ENCODE results near the gene LUM. TPM values are rescaled to one million over a fixed set of nuclear protein-coding genes. Genes with fewer than 3 reads are reported as not detected.

Gene LUM, protein sequence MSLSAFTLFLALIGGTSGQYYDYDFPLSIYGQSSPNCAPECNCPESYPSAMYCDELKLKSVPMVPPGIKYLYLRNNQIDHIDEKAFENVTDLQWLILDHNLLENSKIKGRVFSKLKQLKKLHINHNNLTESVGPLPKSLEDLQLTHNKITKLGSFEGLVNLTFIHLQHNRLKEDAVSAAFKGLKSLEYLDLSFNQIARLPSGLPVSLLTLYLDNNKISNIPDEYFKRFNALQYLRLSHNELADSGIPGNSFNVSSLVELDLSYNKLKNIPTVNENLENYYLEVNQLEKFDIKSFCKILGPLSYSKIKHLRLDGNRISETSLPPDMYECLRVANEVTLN
- 30.6 and 50.2 TPM in 2 replicates for polyA plus RNA-seq (2012; rRNA removed)
- polyA plus RNA-seq (2012; cell fraction: cytosol; rRNA removed): 49.5 and 50.9 TPM in 2 replicates
- polyA plus RNA-seq (2012; cell fraction: nucleus; rRNA removed): 7.9 and 36.0 TPM in 2 replicates

- Histone ChIP-seq H3K4me1 (ENCODE audit: control insufficient read depth in 1 of 2, insufficient read depth in 2 of 2, low read depth in 1 of 2, low read length in 1 of 2) (peaks cover 7 to 11% of the 10 kb centered on the region in 2 experiments; a peak in 2 of 4 replicates), H3K27ac (ENCODE audit: low read depth in 2 of 2, low read length in 1 of 2) (peak within 1 kb of the TSS; percentile 84 to 90), H3K9me2 (no peaks in the 10 kb centered on the region), H3K27me3 (ENCODE audit: insufficient read depth) (no peaks in the 10 kb centered on the region), H2AFZ (ENCODE audit: low read depth) (peak within 1 kb of the TSS; percentile 39; the same call in 1 of the 2 replicates), H3K79me2 (ENCODE audit: insufficient read depth) (no peaks in the 10 kb centered on the region; the same call in 1 of the 2 replicates), H3K4me2 (peak within 1 kb of the TSS; percentile 63), H3K9me3 (no peaks in the 10 kb centered on the region), H3K9ac (peak within 1 kb of the TSS; percentile 47; the same call in 1 of the 2 replicates), H3K4me3 (ENCODE audit: low read depth in 2 of 2, low read length in 1 of 2) (peak within 1 kb of the TSS; percentile 43 to 47; a peak in 3 of 4 replicates), H3F3A (replicated peaks; ENCODE audit: insufficient read depth) (peaks cover 29% of the 10 kb centered on the region), H3K36me3 (replicated peaks in 1 of 2; ENCODE audit: control insufficient read depth in 1 of 2, insufficient read depth in 2 of 2, low read length in 1 of 2) (no peaks in the 10 kb centered on the region), H4K20me1 (ENCODE audit: insufficient read depth) (no peaks in the 10 kb centered on the region)
- ChIA-PET POLR2A (no interaction called here), CTCF (interaction anchor here (0.6 to 1.4 kb wide), 4 partner anchors 11 to 243 kb away, joined by 3 to 4 read pairs (median 3); no protein-coding TSS in a partner anchor)
- 10% methylated on average over 7 of the region's 7 CpGs for WGBS (ENCODE audit: low lambda C conversion rate)
- peak; percentile 17 for DNase-seq
- TF ChIP-seq, protein P1, sequence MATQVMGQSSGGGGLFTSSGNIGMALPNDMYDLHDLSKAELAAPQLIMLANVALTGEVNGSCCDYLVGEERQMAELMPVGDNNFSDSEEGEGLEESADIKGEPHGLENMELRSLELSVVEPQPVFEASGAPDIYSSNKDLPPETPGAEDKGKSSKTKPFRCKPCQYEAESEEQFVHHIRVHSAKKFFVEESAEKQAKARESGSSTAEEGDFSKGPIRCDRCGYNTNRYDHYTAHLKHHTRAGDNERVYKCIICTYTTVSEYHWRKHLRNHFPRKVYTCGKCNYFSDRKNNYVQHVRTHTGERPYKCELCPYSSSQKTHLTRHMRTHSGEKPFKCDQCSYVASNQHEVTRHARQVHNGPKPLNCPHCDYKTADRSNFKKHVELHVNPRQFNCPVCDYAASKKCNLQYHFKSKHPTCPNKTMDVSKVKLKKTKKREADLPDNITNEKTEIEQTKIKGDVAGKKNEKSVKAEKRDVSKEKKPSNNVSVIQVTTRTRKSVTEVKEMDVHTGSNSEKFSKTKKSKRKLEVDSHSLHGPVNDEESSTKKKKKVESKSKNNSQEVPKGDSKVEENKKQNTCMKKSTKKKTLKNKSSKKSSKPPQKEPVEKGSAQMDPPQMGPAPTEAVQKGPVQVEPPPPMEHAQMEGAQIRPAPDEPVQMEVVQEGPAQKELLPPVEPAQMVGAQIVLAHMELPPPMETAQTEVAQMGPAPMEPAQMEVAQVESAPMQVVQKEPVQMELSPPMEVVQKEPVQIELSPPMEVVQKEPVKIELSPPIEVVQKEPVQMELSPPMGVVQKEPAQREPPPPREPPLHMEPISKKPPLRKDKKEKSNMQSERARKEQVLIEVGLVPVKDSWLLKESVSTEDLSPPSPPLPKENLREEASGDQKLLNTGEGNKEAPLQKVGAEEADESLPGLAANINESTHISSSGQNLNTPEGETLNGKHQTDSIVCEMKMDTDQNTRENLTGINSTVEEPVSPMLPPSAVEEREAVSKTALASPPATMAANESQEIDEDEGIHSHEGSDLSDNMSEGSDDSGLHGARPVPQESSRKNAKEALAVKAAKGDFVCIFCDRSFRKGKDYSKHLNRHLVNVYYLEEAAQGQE (IDR thresholded peaks at IDR 0.05; ENCODE audit: low read depth, low read length): no peak
- TF ChIP-seq TEAD4 (IDR thresholded peaks at IDR 0.05; ENCODE audit: borderline replicate concordance, insufficient read depth) (no peak), SMC3 (IDR thresholded peaks at IDR 0.05; ENCODE audit: low read depth, low read length) (no peak), CHD2 (IDR thresholded peaks at IDR 0.05; ENCODE audit: low read length, partially characterized antibody) (peak; percentile 65), FOXM1 (IDR thresholded peaks at IDR 0.05; ENCODE audit: low read depth) (no peak), GATA2 (CRISPR knock-in tag; IDR thresholded peaks at IDR 0.05) (peak; percentile 22; the same call in 1 of the 2 replicates), FOSL2 (IDR thresholded peaks at IDR 0.05; ENCODE audit: borderline replicate concordance, low read depth) (no peak), NRF1 (IDR thresholded peaks at IDR 0.05; ENCODE audit: low read depth, low read length) (no peak), EP300 (IDR thresholded peaks at IDR 0.05; ENCODE audit: borderline replicate concordance in 1 of 2, low read depth in 1 of 2, low read length in 1 of 2) (peak in 1 of 2 experiments; percentile 29; a peak in 1 of 4 replicates), MEF2A (IDR thresholded peaks at IDR 0.05; ENCODE audit: borderline replicate concordance, low read depth) (no peak), TAF1 (IDR thresholded peaks at IDR 0.05; ENCODE audit: borderline replicate concordance, low read depth, low read length) (no peak), FOXJ3 (CRISPR knock-in tag; IDR thresholded peaks at IDR 0.05) (no peak), YY1 (IDR thresholded peaks at IDR 0.05; ENCODE audit: low read depth) (no peak), RFX5 (IDR thresholded peaks at IDR 0.05; ENCODE audit: low read length) (no peak), POLR2AphosphoS5 (IDR thresholded peaks at IDR 0.05; ENCODE audit: low read depth, low read length) (peak; percentile 34; the same call in 1 of the 2 replicates), RXRA (IDR thresholded peaks at IDR 0.05; ENCODE audit: borderline replicate concordance, low read depth) (0 out of 2 replicates have a peak, but pooled peaks have one; percentile 11), NFIC (IDR thresholded peaks at IDR 0.05; ENCODE audit: borderline replicate concordance) (no peak), MXI1 (IDR thresholded peaks at IDR 0.05; ENCODE audit: low read depth, low read length) (peak; percentile 55; the same call in 1 of the 2 replicates)
- TF ChIP-seq, protein P2, sequence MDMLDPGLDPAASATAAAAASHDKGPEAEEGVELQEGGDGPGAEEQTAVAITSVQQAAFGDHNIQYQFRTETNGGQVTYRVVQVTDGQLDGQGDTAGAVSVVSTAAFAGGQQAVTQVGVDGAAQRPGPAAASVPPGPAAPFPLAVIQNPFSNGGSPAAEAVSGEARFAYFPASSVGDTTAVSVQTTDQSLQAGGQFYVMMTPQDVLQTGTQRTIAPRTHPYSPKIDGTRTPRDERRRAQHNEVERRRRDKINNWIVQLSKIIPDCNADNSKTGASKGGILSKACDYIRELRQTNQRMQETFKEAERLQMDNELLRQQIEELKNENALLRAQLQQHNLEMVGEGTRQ (IDR thresholded peaks at IDR 0.05; ENCODE audit: borderline replicate concordance, low read depth, low read length): no peak
- TF ChIP-seq, protein P3, sequence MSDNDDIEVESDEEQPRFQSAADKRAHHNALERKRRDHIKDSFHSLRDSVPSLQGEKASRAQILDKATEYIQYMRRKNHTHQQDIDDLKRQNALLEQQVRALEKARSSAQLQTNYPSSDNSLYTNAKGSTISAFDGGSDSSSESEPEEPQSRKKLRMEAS (IDR thresholded peaks at IDR 0.05; ENCODE audit: low read depth): 0 out of 2 replicates have a peak, but pooled peaks have one; percentile 52
- TF ChIP-seq, protein P4, sequence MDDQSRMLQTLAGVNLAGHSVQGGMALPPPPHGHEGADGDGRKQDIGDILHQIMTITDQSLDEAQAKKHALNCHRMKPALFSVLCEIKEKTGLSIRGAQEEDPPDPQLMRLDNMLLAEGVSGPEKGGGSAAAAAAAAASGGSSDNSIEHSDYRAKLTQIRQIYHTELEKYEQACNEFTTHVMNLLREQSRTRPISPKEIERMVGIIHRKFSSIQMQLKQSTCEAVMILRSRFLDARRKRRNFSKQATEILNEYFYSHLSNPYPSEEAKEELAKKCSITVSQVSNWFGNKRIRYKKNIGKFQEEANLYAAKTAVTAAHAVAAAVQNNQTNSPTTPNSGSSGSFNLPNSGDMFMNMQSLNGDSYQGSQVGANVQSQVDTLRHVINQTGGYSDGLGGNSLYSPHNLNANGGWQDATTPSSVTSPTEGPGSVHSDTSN (IDR thresholded peaks at IDR 0.05): peak; percentile 69
- TF ChIP-seq, protein P5, sequence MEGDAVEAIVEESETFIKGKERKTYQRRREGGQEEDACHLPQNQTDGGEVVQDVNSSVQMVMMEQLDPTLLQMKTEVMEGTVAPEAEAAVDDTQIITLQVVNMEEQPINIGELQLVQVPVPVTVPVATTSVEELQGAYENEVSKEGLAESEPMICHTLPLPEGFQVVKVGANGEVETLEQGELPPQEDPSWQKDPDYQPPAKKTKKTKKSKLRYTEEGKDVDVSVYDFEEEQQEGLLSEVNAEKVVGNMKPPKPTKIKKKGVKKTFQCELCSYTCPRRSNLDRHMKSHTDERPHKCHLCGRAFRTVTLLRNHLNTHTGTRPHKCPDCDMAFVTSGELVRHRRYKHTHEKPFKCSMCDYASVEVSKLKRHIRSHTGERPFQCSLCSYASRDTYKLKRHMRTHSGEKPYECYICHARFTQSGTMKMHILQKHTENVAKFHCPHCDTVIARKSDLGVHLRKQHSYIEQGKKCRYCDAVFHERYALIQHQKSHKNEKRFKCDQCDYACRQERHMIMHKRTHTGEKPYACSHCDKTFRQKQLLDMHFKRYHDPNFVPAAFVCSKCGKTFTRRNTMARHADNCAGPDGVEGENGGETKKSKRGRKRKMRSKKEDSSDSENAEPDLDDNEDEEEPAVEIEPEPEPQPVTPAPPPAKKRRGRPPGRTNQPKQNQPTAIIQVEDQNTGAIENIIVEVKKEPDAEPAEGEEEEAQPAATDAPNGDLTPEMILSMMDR (IDR thresholded peaks at IDR 0.05): no peak
These were observed at the start of gene LUM for GRCh38 chr12:91111366-91112325. Gene LUM (minus strand): TSS chr12:91111494. CDS start chr12:91108979, 2,515 bp downstream.
